ENCODE data around the gene IFITM2.
A peak's percentile ranks its signal among the peaks of the same experiment; 100 is the strongest.

IFITM2 gene

DNA sequence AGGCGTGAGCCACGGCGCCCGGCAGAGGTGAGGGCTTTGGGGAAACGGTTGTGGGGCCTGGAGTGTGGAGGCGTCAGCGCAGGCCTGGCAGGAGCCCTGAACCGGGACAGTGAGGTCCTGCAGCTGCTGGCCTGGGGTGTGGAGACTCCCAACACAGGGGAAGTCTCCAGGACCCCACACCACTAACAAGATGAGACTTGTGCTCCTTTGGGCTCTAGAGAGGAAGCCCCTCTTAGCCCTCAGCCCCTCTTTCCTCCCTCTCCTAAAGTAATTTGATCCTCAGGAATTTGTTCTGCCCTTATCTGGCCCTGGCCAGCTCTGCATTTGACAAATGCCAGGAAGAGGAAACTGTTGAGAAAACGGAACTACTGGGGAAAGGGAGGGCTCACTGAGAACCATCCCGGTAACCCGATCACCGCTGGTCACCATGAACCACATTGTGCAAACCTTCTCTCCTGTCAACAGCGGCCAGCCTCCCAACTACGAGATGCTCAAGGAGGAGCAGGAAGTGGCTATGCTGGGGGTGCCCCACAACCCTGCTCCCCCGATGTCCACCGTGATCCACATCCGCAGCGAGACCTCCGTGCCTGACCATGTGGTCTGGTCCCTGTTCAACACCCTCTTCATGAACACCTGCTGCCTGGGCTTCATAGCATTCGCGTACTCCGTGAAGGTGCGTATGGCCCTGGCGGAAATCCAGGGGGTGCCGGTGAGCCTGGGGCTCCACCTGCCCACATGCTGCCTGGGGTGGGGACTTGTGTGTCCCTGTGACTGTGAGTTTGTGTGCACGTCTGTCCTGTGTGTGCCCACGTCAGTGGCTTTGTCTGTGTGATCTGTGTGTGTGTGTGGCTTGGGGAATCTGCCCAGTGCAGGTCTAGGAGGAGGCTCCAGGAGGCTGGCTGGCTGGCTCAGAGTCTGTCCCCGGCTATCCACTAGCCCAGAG, at the start of gene IFITM2:
Gene IFITM2, plus strand, starts transcription at position 51 of the 943 bp plus-strand sequence. Its CDS starts 377 bp downstream, at position 428.
- peak; percentile 40 for DNase-seq (ENCODE audit: low read depth)

GRCh38 chr11:259413-259812, 48.2 kb upstream of the IFITM2 start:
- DNase-seq (ENCODE audit: low read depth): no peak

DNA sequence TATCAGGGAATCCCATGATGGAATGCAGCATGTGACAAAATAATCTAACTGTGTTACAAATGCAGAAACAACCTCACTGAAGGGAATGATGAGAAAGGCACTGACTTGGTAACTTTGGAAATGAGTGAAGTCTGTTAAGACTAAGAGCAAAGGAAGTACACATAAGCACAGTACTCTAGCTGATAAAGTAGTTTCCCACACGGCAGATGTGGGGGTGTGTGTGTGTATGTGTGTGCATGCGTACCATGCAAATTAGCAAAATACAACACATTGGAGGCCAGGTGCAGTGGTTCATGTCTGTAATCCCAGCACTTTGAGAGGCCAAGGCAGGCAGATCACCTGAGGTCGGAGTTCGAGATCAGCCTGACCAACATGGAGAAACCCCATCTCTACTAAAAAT, 46.0 kb upstream of the IFITM2 start:
- no peak for DNase-seq (ENCODE audit: low read depth)

GRCh38 chr11:266676-267439, 40.8 kb upstream of the IFITM2 start:
- no peak for DNase-seq (ENCODE audit: low read depth)

DNA sequence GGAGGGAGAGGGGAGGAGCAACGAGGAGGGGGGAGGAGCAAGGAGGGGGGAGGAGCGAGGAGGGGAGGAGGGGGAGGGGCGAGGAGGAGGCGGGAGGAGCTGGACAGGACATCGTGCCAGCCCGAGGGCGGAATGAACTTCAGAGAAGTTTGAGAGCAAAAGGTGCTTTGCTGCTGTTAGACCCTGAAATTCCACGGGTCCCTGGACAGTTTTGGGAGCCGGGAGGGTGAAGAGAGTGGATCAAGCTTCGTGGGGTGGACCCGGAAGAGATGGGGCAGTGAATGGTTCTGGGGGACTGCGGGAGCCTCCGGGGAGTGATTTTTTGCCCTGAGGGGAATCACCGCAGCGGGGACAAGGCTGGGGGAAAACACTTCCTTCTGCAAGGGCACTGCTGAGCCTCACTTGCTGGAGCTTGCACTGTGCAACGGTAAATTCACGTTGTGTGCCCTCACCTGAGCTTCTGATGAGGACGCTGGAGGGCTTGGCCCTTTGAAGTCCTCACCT, 40.1 kb upstream of the IFITM2 start:
- peak; percentile 53 for DNase-seq (ENCODE audit: low read depth)

DNA sequence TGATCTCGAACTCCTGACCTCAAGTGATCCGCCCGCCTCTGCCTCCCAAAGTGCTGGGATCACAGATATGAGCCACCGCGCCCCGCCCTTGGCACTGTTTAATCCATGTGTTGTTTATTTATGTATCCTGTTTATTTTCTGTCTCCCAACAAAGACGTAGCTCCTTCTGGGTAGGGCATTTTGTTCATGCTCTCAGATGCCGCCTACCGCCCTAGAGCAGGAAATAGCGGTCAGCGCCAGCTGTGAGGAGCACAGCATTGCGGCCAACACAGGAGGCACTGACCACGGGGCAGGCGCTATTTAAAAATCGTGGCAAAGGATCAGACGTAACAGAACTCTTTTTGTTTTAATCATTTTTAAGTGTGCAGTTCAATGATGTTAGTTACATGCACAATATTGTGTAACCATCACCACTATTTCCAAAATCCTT, 38.9 kb upstream of the IFITM2 start:
- DNase-seq (ENCODE audit: low read depth): peak; percentile 52

DNA sequence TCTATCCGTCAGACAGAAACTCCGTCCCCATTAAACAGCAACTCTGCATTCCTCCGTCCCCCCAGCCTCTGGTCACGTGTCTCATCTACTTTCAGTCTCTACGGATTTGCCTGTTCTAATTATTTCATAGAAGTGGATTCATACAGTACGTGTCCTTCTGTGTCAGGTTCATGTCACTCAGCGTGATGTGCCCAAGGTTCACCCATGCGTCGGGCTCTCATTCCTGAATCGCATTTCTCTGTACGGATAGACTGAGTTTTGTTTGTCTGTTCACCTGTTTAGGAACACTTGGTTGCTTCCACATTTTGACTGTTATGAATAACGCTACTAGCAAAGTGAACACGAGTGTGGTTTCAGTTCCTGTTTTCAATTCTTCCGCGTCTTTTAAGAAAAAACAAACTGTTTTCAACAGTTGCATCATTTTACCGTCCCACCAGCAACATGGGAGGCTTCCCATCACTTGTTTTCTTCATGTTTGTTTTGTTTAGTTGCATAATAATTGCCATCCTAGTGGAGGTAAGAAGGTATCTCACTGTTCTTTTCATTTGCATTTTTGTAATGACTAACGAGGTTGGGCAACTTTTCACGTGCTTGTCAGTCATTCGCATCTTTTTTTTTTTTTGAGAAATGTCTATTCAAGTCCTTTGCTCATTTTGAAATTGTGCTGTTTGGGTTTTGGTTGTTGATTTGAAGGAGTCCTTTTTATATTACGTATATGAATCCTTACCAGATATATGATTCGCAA, 38.3 kb upstream of the IFITM2 start:
- DNase-seq (ENCODE audit: low read depth): no peak

- no peak for DNase-seq (ENCODE audit: low read depth)
These were observed 36.9 kb upstream of the IFITM2 start for GRCh38 chr11:270451-271318.

- DNase-seq (ENCODE audit: low read depth): no peak
These were observed 36.3 kb upstream of the IFITM2 start for GRCh38 chr11:271319-271715.

DNA sequence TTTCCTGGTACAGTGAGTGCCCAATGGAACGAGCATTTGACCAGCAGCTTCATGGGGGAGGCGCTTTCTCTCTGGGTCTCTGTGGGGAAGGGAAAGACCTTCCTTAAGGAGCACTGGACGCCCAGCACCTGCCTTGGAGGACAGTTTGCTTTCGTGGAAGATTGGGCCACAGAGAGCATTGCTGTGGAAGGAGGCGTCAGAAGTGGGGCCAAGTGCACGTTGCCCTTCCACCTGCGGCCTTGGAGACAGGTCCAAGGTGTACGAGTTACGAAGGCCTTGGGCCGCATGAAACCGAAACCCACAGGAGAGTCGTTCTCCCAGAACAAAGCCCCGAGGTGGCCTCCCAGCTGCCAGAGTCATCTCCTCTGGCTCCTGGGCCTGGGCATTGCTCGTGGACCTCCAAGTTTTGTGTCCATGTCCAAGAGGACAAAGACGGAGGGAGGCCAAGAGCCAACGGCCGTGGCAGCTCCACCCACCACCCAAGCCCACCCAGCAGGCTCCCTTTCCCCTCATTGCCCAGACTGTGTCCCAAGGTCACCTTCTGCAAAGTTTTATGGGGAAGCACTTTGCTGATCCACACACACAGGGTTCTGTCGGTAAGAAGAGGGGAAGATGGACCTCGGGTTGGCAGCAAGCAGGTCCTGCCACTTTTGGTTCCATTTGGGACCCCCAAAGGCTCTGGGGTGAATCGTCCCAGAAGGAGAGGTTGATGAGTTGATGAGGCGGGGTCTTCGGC, 35.3 kb upstream of the IFITM2 start:
- DNase-seq (ENCODE audit: low read depth): no peak

GRCh38 chr11:272931-273198, 34.8 kb upstream of the IFITM2 start:
- no peak for DNase-seq (ENCODE audit: low read depth)

DNA sequence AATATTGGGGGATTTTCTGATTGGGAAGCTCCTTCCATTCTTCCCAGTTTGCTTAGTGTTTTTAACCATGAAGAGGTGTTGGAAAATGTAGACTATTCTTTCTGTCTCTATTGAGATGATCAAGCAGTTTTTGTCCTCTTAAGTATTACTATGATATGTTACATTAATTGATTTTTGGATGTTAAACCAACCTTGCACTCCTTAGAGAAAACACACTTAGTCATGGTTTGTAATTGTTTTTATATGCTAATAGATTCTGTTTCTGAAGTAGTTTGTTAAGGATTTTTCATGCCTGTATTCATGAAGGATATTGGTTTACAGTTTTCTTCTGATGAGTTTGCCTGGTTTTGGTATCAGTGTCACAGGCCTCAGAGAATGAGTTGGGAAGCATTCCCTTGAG, 31.4 kb upstream of the IFITM2 start:
- no peak for DNase-seq (ENCODE audit: low read depth)

DNA sequence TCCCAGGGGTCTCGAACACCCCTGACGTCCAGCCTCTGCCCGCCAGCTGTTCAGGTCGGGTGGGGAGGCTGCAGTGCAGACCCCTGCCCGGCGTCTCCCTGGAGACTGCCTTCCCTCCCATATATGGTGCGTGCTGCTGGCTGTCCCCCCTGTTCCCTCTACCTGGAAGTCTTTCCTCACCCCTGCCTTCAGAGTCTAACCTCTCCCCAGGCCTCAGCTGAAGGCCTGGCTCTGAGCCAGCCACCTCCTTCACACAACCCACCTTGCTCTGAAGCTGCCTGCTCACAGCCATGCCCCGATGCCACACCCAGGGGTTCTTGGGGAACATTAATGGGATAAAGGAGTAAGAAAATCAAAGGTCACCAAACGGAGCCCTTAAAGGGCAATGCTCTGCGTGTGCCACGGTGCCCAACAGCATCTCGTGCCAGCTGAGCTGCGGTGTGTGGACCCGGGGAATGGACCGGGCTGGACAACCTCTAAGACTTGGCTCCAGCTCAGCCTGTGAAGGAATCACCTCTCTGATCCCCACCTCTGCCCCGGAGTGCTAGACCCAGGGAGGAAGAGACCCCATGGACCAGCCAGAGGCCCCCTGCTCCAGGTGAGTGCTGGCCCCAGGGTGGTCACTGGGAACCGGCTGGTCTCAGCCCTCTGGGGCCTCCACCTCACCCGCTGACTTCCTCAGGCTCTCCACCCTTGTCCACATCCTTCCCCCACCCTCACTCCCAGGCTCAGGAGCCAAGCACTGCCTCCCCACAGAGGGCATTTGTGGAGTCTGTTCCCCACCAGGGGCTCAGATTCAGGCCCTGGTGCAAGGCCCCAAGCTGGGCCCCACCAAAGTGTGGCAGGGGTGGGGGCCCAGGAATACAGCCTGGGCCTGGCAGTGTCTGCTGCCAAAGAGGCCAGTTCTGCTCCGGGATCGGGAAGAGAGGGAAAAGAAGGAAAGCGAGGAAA, 29.3 kb upstream of the IFITM2 start, which contains the start of gene NLRP6:
Gene NLRP6, plus strand, starts transcription at position 407 of the 951 bp plus-strand sequence. Its CDS starts 163 bp downstream, at position 570.
- DNase-seq (ENCODE audit: low read depth): no peak

- no peak for DNase-seq (ENCODE audit: low read depth)
These were observed 28.3 kb upstream of the IFITM2 start for GRCh38 chr11:279040-279965.

GRCh38 chr11:279966-280705, 27.5 kb upstream of the IFITM2 start:
- DNase-seq (ENCODE audit: low read depth): no peak

DNA sequence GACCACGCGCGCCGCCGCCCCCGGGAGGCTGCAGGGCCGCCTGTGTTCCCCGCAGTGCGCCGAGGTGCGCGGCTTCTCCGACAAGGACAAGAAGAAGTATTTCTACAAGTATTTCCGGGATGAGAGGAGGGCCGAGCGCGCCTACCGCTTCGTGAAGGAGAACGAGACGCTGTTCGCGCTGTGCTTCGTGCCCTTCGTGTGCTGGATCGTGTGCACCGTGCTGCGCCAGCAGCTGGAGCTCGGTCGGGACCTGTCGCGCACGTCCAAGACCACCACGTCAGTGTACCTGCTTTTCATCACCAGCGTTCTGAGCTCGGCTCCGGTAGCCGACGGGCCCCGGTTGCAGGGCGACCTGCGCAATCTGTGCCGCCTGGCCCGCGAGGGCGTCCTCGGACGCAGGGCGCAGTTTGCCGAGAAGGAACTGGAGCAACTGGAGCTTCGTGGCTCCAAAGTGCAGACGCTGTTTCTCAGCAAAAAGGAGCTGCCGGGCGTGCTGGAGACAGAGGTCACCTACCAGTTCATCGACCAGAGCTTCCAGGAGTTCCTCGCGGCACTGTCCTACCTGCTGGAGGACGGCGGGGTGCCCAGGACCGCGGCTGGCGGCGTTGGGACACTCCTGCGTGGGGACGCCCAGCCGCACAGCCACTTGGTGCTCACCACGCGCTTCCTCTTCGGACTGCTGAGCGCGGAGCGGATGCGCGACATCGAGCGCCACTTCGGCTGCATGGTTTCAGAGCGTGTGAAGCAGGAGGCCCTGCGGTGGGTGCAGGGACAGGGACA, 26.7 kb upstream of the IFITM2 start:
- DNase-seq (ENCODE audit: low read depth): no peak
